NCI-H2029 (cell line): ENCODE measurements around the gene USP43.

Source experiments
- DNase-seq: peaks from one replicate; lab custom pipeline; 2025; lab: John Stamatoyannopoulos, UW

The USP43 gene

DNA sequence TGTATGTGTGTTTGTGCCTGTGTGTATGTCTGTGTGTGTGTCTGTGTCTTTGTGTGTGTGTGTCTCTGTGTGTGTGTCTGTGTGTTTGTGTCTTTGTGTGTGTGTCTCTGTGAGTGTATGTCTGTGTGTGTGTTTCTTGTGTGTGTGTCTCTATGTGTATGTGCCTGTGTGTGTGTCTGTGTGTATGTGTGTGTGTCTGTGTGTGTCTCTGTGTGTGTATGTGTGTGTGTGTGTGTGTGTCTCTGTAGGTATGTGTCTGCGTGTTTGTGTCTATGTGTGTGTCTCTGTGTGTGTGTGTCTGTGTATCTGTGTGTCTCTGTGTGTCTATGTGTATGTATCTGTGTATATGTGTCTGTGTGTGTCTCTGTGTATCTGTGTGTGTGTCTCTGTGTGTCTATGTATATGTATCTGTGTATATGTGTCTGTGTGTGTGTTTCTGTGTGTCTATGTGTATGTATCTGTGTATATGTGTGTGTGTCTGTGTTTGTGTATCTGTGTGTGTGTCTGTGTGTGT, 70.2 kb downstream of the USP43 start:
- no peak for DNase-seq

DNA sequence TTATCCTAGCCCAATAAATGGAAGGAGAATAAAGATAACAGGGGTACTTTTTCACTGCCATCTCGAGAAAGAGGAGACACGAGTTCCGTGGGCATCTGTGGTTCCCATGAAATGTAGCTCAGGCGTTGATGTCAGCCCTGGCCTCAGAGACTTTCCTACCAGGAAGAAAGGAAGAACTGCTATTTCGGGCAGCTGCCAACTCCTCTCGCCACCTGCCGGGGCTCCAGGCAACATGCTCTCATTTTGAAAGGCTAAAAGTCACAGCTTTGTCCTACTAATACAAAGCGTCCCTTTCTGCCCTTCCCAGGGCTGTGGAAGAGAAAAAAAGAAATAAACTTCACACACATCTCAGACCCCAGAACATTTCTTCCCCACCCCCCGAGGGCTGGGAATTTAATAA, 80.3 kb downstream of the USP43 start:
- no peak for DNase-seq

DNA sequence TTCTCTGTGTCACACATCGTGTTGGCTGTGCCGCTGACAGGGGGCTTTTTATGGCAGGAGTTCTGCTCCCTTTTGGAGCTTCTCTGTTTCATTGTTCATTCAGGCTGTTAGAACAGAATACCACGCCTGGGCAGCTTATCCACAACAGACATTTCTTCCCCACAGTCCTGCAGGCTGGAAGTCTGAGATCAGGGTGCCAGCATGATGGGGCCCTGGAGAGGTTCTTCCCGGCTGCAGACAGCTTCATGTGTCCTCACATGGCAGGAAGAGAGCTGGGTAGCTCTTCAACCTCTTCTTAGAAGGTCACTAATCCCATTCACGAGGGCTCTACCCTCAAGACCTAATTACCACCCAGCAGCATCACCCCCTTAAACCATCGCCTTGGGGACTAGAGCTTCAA, 81.0 kb downstream of the USP43 start:
- no peak for DNase-seq

DNA sequence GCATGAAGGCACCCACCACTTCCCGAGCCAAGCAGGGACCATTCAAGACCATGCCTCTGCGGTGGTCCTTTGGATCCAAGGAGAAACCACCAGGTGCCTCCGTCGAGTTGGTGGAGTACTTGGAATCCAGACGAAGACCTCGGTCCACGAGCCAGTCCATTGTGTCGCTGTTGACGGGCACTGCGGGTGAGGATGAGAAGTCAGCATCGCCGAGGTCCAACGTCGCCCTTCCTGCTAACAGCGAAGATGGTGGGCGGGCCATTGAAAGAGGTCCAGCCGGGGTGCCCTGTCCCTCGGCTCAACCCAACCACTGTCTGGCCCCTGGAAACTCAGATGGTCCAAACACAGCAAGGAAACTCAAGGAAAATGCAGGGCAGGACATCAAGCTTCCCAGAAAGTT, 82.7 kb downstream of the USP43 start:
- DNase-seq: no peak

DNA sequence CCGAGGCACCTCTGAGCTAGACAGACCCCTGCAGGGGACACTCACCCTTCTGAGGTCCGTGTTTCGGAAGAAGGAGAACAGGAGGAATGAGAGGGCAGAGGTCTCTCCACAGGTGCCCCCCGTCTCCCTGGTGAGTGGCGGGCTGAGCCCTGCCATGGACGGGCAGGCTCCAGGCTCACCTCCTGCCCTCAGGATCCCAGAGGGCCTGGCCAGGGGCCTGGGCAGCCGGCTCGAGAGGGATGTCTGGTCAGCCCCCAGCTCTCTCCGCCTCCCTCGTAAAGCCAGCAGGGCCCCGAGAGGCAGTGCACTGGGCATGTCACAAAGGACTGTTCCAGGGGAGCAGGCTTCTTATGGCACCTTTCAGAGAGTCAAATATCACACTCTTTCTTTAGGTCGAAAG, 83.2 kb downstream of the USP43 start:
- no peak for DNase-seq

DNA sequence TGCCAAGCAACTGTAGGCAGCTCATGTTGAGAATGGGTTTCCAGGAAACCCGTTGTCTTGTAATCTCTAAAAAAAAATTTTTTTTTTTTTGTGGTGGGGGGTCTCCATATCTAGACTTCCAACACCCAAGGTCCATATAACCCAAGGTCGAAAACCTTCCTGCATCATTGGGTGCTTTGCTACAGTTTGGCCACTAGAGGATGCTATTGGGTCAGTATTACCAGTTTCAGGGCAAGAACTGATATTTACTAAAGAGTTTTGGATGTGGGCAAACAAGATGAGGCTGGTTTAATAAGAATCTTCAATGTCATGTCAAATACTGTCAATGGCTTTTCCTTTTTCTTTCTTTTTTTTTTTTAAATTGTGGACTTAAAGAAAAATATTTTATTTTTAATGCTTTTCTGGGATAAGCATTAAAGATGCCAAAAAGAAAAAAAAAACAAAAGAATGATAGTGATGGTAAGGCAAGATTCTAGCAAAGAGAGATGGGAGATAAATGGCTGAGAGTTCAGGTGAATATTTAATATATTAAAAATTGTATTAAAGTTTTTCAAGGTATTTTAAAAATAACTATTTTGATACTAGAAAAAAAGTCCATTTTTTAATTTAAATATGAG, 83.8 kb downstream of the USP43 start:
- DNase-seq: no peak

DNA sequence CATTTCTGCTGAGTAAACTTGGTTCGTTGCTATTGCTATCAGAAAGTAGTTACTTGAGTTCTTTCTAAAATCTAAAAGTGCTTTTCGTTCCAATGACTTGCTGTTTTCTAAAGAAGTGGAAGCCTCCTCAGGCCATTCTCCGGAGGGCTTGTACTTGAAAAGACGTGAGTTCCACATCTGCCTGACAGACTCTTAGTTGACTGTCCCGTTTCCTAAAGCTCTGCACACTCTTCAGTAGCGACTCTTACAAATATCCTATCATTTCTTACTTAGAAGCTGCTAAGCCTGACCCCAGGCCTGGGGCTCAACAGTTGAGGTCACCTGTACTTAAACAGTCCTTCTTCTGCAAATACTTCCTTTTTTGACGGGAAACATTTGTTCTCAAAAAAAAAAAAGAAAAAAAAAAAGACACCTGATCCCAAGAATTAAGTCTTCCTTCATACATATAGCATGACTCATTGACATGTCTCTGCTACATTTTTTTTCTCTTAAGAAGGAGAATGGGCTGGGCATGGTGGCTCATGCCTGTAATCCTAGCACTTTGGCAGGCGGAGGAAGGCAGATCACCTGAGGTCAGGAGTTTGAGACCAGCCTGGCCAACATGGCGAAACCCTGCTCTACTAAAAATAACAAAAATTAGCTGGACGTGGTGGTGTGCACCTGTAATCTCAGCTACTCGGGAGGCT, 84.6 kb downstream of the USP43 start:
- DNase-seq: no peak

DNA sequence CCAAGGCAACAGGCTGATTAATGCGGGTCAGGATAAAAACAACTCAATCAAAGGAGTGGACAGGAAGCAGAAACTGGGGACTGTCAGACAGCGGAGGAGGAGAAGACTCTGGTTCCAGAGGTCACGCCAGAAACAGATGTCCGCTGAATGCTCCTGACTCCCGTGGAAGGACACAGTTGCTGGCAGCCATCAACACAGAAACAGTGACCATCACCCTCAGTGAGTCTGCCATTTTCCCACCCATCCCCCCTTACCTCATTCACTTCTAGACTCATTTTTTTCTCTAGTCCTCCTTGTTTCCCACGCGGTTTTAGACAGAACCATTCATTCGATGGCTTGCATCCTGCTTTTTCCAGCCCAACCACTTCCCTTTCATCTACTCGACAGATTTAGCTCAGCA, 105.2 kb downstream of the USP43 start:
- DNase-seq: no peak

DNA sequence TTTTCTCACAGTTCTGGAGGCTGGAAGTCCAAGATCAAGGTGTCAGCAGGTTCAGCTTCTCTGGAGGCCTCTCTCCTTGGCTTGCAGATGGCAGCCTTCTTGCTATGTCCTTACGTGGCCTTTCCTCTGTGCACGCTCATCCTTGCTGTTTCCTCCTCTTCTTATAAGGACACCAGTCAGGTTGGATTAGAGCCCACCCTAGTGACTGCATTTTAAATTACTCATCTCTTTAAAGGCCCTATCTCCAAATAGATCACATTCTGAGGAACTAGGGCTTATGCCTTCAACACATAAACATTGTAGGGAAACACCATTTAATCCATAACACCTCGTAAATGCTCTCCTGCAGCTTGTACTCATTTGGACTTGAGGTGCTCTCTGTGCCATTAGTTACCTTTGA, 109.8 kb downstream of the USP43 start:
- DNase-seq: no peak

DNA sequence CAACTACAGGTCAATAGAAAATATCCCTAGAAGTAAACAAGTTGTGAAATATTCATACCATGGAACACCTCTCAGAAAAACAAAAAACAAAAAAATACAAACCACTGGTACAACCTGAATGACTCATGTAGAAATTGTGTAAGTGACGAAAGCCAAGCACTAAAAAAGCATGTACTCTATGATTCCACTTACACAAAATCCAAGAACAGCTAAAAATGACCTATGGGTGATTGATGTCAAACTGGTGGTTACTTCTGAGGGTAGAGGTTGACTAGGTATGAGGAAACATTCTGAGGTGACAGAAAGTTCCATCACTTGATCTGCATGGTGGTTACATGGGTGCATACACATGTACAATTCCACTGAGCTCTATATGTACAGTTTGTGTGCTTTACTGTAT, 114.9 kb downstream of the USP43 start:
- no peak for DNase-seq

DNA sequence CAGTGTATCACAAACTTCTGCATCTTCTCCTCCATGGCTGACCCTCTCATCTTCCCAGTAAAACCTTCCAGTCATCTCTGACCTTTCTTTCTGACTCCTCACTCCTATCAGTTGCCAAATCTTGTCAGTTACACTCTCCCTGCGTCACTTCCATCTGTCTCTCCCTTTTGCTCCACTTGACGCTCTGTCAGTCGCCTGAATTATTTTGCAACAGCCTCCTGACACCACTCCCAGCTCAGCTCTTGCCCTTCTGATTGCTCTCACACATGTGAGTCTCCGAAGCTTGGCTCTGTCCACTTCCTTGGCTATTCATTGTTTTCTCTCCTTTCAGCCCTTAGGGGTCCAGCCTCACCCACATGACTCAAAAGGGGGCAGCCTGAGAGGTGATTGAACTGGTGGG, 118.3 kb downstream of the USP43 start:
- DNase-seq: no peak

DNA sequence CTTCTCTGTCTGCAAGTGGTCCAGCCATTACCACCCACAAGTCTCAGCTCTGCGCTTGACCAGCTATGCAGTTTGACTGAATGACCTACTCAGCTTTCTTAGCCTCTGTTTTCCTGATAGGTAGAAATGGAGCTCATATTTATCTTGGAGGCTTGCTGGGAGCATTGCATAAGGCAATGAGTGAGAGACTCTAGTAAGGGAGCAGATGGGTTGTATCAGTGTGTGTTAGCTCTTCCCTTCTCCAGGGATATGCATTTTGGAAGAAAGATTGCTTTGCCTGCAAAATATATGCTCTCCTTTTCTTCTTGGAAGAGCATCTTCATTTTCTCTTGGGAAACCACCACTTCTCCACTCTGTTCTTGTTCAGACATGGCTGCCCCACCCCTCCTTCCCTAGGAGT, 120.0 kb downstream of the USP43 start:
- no peak for DNase-seq

DNA sequence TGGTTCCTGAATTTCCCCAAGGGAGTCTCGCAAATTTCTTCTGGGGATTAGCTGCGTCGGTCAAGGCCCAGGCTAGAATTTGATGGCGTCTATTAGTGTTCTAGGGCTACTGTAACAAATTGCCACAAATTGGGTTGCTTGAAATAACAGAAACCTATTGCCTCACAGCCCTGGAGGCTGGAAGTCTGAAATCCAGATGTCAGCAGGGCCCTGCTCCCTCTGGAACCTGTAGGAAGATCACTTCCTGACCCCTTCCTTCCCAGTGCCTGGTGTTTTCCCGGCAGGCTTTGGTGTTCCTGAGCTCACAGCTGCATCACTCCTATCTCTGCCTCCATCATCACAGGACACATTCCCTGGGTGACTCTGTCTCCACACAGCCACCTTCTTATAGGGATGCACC, 121.7 kb downstream of the USP43 start:
- DNase-seq: no peak

DNA sequence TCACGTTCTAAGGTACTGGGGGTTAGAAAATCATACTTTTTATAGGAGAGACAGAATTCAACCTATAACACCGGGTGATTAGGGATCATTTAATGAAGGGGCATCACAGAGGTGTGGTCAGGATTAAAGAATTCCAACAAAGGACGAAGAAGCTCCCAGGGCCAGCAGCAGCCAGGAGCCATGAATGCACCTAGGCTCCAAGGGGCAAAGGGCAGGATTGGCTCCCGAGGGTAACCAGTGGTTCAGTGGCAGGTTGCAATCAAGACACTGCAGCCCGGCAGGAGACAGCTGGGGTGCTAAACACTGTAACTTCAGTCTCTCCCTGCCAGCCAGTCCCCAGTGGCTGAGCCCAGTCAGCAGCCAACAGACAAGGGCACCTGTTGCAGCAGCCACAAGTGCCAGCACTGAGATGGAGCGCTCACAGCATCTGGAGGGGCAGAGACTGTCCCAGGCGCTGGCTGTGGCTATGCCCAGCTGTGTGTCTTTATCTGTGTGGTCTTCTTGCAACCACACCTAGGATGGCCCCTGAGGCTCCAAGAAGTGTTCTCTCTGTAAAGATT, 122.2 kb downstream of the USP43 start:
- DNase-seq: no peak

DNA sequence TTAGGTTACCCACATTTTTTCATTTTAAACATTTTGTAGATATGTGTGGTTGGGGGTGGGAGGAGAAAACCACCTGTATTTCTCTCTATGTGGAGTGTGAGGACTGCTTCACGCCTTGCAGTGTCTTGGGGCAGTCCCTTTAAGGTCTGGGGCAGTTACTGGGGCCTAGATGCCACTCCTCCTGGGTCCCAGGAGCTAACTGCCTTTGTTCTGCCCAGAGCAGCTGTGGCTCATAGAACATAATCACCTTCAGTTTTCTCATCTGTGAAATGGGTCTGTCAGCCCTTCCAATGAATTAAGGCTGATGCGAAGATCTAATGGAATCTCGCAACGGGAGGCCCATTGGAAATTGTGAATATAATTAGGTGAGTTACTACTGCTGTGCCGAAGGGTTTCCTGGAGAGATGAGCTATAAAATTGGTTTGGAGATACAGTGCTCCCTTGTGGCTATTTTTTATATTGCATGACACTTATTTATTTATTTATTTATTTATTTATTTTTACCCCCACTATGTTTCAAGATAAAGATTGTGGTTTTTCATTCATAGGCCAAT, 123.1 kb downstream of the USP43 start:
- DNase-seq: peak; percentile 1

DNA sequence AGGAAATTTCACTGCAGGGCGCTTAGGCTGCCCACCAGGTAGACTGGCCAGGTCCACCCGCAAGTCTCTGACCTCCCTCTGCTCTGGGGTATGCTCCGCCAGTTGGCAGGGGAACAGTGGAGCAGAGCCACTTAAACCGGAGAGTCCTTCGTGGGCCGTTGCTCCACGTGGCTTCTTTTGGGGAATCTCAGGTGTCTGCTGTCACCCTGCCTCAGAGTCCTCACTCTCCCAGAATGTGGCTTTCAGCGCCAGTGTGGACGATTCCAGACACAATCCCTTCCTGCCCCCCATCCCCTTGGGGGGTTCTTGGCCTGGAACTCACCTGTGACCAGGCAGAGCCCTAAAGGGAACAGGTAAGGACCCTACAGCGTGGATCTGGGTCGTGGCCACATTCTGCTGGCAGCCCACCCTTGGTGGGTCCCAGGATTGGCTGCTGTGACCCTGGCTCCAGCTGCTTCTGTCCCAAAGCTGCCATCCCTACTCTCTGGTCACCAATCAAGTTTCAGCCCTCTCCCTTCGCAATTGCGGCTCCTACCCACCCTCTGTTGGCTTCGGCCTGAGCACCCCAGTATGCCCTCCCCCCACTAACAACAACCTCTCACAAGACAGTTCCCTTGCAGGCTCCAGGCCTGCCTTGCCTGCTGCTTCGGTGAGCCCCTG, 123.8 kb downstream of the USP43 start:
- no peak for DNase-seq

DNA sequence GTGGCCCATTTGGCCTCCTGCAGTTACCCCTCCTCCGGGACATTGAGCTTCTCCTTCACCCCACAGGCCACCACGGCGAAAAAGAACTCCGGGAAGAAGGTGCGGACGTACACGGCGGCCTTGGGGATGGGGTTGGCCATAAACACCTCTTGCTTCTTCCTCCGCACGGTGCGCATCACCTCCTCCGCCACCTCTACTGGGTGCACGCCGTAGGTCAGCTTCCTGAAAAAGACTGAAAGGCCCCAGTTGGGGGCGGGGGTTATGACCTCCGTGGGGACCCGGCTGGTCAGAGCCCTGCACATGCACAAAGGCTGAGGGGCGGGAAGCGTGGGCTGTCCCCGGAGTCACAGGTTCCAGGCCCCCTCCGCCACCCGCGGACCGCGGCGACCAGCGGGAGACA, 126.1 kb downstream of the USP43 start:
- no peak for DNase-seq

DNA sequence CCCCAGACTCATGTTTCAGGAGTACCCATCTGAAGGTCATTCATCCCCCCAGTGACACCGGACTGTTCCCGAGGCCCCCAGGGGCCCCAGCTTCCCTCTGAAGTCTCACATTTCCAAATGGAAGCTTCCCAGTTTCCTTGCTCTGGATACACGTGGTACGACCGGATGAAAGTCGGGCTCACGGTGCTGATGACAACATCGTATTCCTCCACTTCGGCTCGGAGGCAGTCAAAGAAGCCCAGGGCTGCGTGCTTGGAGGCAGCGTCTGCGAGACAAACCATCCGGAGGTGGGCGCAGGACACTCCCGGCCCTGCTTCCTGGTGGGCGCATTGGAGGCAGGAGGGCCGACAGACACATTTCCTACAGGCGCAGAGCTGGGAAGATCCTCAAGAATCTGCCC, 127.3 kb downstream of the USP43 start:
- DNase-seq: no peak

DNA sequence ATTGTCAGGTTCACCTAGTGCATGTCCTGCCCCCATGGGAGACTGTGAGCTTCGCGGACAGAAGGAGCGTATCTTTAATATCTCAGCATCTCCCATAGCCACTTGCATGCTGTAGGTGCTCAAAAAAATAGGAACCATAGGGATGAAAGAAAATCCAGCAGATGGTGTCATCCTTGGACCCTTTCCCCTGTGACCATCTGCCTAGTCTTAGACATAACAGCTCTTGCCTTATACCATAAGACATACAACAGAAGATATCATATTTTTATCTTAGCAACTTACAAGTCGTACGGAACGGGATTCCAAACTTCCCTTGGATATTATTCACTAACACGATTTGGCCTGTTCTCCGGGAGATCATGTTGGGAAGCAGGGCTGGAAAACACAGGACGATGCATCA, 131.6 kb downstream of the USP43 start:
- DNase-seq: no peak
